NCI-H2171 treated with DMSO at 0.1 percent for 48 hours (cell line): ENCODE measurements around the gene RAPSN.

Source experiments
- DNase-seq: peaks from one replicate; lab custom pipeline; 2025; lab: John Stamatoyannopoulos, UW

Gene RAPSN

GRCh38 chr11:47448566-47449427 lies at the start of gene RAPSN:
RAPSN (minus strand) TSS chr11:47449136; CDS start chr11:47448964, 172 bp downstream.
- DNase-seq: no peak

DNA sequence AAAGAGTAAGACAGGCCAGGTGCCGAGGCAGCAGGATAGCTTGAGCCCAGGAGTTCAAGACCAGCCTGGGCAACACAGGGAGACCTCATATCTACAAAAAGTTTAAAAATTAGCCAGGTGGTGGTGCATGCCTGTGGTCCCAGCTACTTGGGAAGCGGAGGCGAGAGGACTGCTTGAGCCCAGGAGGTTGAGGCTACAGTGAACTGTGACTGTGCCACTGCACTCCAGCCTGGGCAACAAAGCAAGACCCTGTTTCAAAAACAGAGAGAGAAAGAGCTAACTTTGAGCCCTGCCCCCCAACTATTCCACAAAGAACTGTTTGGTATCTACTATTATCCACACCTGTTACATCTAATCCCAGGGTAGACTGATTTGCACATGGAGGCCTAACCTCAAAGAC lies 49.2 kb upstream of the RAPSN start:
- no peak for DNase-seq

- no peak for DNase-seq
These were observed 47.9 kb upstream of the RAPSN start for GRCh38 chr11:47496808-47497207.

DNA sequence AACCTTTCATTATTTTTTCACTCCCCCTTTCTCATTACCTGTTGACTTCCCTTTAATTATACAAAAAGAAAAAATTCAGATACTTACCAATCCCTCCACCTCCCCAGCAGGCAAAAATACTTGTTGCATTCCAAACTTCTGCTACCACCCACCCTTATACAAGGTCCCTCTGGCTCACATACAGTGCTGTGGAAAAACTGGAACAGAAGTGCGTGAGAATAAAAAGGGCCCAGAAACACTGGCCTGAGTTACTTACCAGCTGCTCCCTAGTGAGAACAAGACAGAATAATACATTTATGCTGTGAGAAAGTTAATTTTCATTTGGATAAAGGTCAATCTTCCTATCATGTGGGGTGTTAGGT lies 46.9 kb upstream of the RAPSN start:
- no peak for DNase-seq

DNA sequence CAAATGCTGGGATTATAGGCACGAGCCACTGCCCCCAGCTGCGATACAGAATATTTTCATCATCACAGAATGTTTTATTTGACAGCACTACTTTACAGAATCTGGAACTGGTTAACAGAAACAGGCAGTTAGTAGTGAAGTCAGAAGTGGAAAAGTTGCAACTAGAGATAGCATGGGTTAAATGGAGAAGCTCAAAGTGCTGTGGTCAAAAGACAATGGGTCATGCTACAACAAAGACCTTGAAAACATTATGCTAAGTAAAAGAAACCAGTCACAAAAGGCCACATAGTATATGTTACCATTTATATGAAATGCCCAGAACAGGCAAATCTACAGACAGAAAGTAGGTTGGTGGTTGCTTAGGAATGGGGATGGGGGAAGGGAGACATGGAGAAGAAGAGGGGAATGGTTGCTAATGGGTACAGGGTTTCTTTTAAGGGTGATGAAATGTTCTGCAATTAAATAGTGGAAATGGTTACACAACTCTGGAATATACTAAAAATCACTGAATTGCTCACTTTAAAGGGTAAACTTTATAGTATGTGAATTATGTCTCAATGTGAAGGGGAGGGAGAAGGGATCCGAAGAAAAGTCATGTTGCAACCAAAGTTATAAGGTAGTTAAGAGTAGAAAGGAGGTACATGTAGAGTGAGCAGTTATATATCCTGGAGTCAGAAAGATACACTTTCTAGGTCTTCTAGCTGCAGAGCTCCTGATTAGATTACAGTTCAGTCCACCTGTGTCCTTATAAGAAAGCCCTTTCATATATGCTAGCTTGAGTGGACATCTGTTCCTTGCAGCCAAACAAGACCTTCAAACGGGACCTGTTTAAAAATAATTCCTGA lies 46.3 kb upstream of the RAPSN start:
- DNase-seq: no peak

- DNase-seq: no peak
These were observed 40.4 kb upstream of the RAPSN start for GRCh38 chr11:47489395-47489755.

- no peak for DNase-seq
These were observed 39.9 kb upstream of the RAPSN start for GRCh38 chr11:47488674-47489394.

DNA sequence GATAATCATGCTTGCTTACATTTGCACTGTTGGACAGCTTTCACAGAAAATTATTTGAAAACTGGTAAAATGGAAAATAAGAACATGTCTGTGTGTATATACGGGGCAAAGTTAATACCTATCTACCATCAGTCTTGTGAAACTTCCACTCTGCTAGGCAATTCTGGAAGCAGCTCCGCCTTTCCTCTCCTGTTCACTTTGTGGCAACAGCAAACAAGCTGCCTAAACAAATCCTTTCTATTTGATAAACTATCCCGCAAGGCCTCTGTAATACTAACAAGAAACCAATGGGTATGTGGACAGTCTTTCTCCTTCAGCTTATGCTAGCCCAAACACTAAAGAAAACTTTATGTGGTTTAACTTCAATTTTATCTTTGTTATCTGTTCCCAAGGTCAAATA lies 39.2 kb upstream of the RAPSN start:
- DNase-seq: no peak

DNA sequence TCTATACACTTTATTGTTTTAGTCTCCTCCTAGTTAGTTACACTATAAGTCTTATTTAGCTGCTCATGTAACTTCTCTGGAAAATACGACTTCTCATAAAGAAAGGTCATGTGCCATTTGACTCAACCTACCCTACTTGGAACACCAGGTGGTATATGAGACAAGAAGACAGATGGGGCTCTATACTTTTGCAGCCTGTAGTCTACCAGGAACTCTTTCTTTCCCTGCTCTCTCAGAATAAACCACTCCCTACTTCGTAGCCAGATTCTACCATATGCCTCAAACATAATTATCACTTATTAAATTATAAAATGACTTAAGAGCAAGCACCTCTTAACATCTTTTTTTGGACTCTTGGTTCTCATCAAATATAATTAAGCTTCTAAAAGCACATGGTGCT lies 38.5 kb upstream of the RAPSN start:
- no peak for DNase-seq

DNA sequence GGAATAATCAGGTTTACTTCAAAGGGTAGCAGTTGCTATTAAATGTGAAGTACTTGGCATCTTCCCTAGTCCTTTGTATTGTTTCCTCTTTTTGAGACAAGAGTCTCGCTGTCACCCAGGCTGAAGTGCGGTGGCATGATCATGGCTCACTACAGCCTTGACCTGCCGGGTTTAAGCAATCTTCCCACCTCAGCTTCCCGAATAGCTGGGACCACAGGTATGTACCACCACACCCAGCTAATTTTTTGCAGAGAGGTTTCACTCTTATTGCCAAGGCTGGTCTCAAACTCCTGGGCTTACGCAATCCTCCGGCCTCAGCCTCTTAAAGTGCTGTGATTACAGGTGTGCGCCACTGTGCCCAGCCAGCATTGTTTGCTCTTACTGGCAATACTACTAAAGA lies 36.2 kb upstream of the RAPSN start:
- DNase-seq: no peak

DNA sequence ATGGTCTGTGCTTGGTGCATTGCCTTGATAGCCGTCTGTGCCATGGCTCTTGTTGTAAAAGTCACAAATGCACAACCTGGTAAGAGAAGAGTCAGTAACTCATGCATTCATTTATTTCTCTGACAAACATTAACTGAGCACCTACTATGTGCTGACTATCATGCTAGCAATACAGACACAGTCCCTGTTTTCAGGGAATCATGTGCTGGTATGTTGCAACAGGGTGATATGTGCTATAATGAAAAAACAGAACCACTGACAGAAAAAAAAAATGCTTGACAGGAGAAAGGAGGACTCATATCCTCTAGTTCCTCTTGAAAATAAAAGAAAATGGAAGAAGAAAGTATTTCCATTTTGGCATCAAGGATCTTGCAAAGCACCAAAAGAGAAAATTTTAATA lies 34.5 kb upstream of the RAPSN start:
- no peak for DNase-seq

- no peak for DNase-seq
These were observed 31.8 kb upstream of the RAPSN start for GRCh38 chr11:47480762-47481161.

DNA sequence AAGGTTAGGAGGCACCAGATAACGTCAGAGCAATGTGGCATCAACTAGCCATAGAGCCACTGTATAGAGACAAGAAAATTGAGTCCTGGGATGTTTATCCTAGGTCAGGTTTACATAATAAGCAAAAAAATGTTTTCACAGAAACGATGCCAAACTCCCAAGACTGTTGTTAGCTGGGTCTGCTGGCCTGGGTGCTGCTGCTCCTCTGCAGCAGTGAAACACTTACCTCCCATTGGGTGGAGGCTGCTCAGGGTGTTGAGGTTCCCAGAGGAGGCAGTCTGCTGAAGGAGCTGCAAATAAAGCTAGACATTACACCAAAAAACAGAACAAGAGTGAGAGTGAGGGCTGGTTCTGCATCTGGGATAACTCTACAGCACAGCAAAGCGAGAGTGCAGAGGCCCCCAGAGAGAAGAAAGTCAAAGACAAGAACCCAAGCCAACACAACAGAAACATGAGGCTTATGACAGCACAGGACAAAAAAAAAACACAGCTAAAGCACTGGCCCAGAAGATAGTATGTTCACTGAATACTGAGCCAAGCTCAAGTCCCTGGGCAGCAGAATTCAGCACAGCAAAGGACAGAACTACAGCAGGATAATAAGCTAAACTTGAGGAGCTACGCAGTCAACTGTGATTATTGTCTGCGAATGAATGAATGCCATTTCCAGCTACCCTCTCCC lies 29.9 kb upstream of the RAPSN start:
- DNase-seq: no peak

DNA sequence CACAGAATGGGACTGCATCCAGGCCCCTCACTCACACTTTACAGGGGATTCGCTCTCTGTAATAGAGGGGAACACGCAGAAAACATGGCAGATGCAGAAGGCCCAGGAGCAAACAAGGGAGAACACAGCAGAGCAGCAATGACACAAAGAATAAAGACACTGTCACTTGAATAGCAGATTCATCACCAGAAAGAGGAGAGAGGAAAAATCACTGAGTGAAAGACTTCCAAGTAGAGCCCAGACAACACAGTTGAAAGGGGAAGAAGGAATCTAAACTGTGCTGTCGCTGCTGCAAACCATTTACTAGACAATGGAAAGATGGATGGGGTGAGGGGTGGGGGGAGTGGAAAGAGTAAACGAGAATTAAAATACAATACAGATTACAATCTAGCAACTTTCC lies 28.8 kb upstream of the RAPSN start:
- no peak for DNase-seq

DNA sequence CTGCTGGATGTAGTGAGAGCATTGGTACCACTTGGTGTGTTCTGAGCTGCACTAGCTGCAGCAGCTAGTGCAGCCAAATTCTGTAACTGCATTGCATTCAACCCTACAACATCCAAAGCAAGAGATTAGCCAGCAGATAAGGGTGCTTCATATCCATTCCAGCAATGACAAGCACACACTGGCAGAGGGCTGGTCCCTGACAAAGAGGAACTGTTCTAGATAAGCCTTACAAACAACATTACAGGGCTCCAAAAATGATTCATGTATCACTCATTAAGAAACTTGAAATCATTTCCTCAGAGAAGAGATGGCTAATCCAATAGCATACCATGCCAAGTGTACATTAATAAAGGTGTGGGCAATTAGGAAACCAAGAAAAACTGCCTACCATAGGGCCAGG lies 28.4 kb upstream of the RAPSN start:
- DNase-seq: no peak

- no peak for DNase-seq
These were observed 21.7 kb upstream of the RAPSN start for GRCh38 chr11:47470671-47471070.

DNA sequence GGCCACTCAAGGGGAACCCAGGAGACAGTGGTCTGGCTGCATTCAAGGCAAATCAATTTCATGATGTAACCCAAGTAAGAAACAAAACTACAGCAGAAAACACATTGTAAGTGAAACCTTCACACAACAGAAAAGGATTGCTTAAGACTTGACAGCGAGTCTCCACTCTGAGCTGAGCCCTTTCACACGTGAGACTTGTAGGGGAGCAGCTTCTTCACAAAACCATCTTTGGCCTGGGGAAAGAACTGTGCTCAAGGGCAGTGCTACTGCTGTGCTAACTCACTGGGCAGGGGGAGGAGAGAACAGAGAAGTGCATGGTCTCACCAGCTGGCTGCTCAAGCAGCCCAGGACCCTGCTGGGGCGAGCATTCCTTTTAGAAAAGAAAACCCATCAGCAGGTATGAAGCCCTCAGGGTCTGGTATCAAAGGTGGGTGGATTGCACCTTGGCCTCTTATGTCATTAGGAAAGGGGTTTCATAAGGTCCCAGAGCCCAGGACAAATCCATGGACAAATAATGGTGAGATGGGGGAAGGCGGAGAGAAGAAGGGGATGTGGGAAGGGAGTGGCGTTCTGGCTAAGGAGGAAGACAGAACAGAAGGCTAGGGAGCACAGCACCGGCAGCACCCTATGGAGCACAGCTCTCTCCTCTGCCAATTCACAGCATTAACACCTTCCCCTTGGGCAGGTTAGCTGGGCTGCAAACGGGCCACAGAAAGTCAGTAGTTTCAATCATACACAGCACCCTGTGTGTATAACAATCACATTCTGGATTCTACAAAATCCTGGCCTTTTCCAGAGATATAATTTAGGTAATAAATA lies 20.6 kb upstream of the RAPSN start:
- no peak for DNase-seq

- peak; percentile 19 for DNase-seq
These were observed 19.8 kb upstream of the RAPSN start for GRCh38 chr11:47468598-47469214.

- DNase-seq: peak; percentile 99
These were observed 18.4 kb upstream of the RAPSN start for GRCh38 chr11:47467357-47467756.

- DNase-seq: peak; percentile 91
These were observed 17.8 kb upstream of the RAPSN start for GRCh38 chr11:47466701-47467250.
